GM12878 (cell line): ENCODE results near the gene SEPTIN5. TPM values are rescaled to one million over a fixed set of nuclear protein-coding genes. Genes with fewer than 3 reads are reported as not detected.
A peak's percentile ranks its signal among the peaks of the same experiment; 100 is the strongest.

Source experiments
- ATAC-seq: fragments of 200-7000 bp; cut with Tn5 transposase; 3 replicates; pipeline ENCODE4 v1.9.1; 2020; ENCODE audit warnings: mild to moderate bottlenecking, moderate library complexity
- BruUV-seq: library from RNA; stranded (reverse); fragments of 400-500 nt; replicated peaks from 2 replicates; lab custom pipeline; 2021; lab: Mats Ljungman, UMichigan
- CTCF ChIA-PET: fragments of 300-600 bp; sonication (Branson Sonifier 250); formaldehyde crosslinking; extraction: SDS; loops from one replicate; lab custom pipeline; 2021; ENCODE audit warnings: inconsistent platforms; lab: Yijun Ruan, JAX
- POLR2A ChIA-PET: fragments of 350-600 bp; formaldehyde crosslinking; extraction: SDS; loops from one replicate; lab custom pipeline; 2021; ENCODE audit warnings: inconsistent platforms; lab: Charles Lee
- RAD21 ChIA-PET: fragments of 300-600 bp; sonication (Branson Sonifier 250); formaldehyde crosslinking; loops from one replicate; lab custom pipeline; 2023; ENCODE audit warnings: antibody characterized with exemption; ENCODE audit not compliant: unreplicated experiment; lab: Charles Lee
- SMC1A ChIA-PET: fragments of 300-600 bp; sonication (Branson Sonifier 250); formaldehyde crosslinking; loops from one replicate; lab custom pipeline; 2023; ENCODE audit not compliant: unreplicated experiment, uncharacterized antibody; lab: Charles Lee
- DNase-seq: peaks from one replicate; pipeline ENCODE4 v3.0.0-alpha.2; 2011; ENCODE audit warnings: low read depth, low spot score
- FAIRE-seq: peaks from 3 replicates; lab custom pipeline; 2011; peaks lifted over from hg19 to GRCh38; lab: Jason Lieb, UNC
- H2AFZ ChIP-seq: 2 replicates; pipeline ENCODE4 v1.6.0; 2011; ENCODE audit warnings: low read depth, low read length, control low read depth; ENCODE audit not compliant: control insufficient read depth
- H3K27ac ChIP-seq: 2 replicates; pipeline ENCODE4 v1.5.1; 2011; ENCODE audit warnings: control low read depth; ENCODE audit not compliant: control insufficient read depth, insufficient read depth
- H3K27me3 ChIP-seq, 2 experiments: replicated peaks in 1 of 2; 2 replicates each; pipeline versions ENCODE4 v1.6.0 to v1.6.1; 2011; ENCODE audit warnings: low read length in 1 of 2; ENCODE audit not compliant: control insufficient read depth in 2 of 2, insufficient read depth in 2 of 2
- H3K36me3 ChIP-seq, 2 experiments: 2 replicates each; pipeline ENCODE4 v1.5.1; 2011; ENCODE audit warnings: low read length in 1 of 2; ENCODE audit not compliant: control insufficient read depth in 2 of 2, insufficient read depth in 2 of 2
- H3K4me1 ChIP-seq: 2 replicates; pipeline ENCODE4 v1.6.1; 2011; ENCODE audit warnings: mild to moderate bottlenecking, low read length, moderate library complexity, mixed read lengths; ENCODE audit not compliant: control insufficient read depth, insufficient read depth
- H3K4me2 ChIP-seq: 2 replicates; pipeline ENCODE4 v1.6.0; 2011; ENCODE audit warnings: control low read depth; ENCODE audit not compliant: control insufficient read depth, insufficient read depth
- H3K4me3 ChIP-seq: fragments of 200-600 bp; sonication (generic); 2 replicates; pipeline ENCODE4 v1.5.1; 2016
- H3K79me2 ChIP-seq: 2 replicates; pipeline ENCODE4 v1.6.0; 2011; ENCODE audit warnings: low read length; ENCODE audit not compliant: control insufficient read depth, insufficient read depth
- H3K9ac ChIP-seq: 2 replicates; pipeline ENCODE4 v1.8.0; 2011; ENCODE audit warnings: low read length, control low read depth, mixed read lengths; ENCODE audit not compliant: control insufficient read depth, insufficient read depth
- H3K9me3 ChIP-seq: replicated peaks from 3 replicates; pipeline ENCODE4 v1.5.1; 2011; ENCODE audit warnings: mild to moderate bottlenecking, low read length; ENCODE audit not compliant: control insufficient read depth, insufficient read depth
- H4K20me1 ChIP-seq: 2 replicates; pipeline ENCODE4 v1.6.0; 2011; ENCODE audit not compliant: control insufficient read depth, insufficient read depth
- CHD2 ChIP-seq: IDR thresholded peaks from 2 replicates; pipeline ENCODE4 v1.6.1; 2011; ENCODE audit warnings: low read depth, low read length, improper control_type of control experiment, borderline replicate concordance
- ETV6 ChIP-seq, 2 experiments: fragments of 450-650 bp in 1 of 2; IDR thresholded peaks in 1 of 2; conservative IDR thresholded peaks in 1 of 2; 2 replicates each; pipeline ENCODE4 v1.6.1; 2014; ENCODE audit warnings: antibody characterized with exemption in 1 of 2, borderline replicate concordance in 1 of 2, low read depth in 1 of 2, mild to moderate bottlenecking in 1 of 2, moderate library complexity in 1 of 2
- NR2C2 ChIP-seq: IDR thresholded peaks from 2 replicates; pipeline ENCODE4 v1.6.1; 2011; ENCODE audit warnings: borderline replicate concordance, low read depth; ENCODE audit not compliant: control insufficient read depth, insufficient read length
- WGBS: methylation state at CpG from one replicate; pipeline ENCODE4 v1.1.6; 2016; ENCODE audit warnings: low lambda C conversion rate; ENCODE audit not compliant: insufficient replicate concordance, insufficient coverage; ENCODE audit errors: missing lambda C conversion rate; 5-methylcytosine and 5-hydroxymethylcytosine counted together
- in situ Hi-C: fragments of 300-500 bp; cut with MboI; formaldehyde crosslinking; loops from 9 replicates; pipeline ENCODE4 v1.14.3; 2018; ENCODE audit warnings: mixed read lengths
- intact Hi-C: fragments of 100-400 bp; cut with micrococcal nuclease; formaldehyde crosslinking; loops from one replicate; pipeline ENCODE4 v1.14.2; 2022; ENCODE audit not compliant: unreplicated experiment
- polyA plus RNA-seq, 11 experiments: library from polyadenylated mRNA; depleted of rRNA in 4 of 11; unstranded in 6 of 11; stranded (reverse) in 5 of 11; fragments of >200 nt; fragmentation: Nextera tagmentation in 4 of 11; fragmentation: Illumina TruSeq in 1 of 11; extraction: Ambion mirVana in 4 of 11; extraction: Trizol in 1 of 11; gene quantifications; 1 replicate in 1 of 11; 2 replicates in 10 of 11; pipeline versions ENCODE4 v1.2.1 to v1.2.3, GENCODE V29; 2011 to 2016; ENCODE audit warnings: inconsistent platforms in 2 of 11, missing spikeins in 2 of 11, low read depth in 1 of 11
- total RNA-seq, 4 experiments: library from RNA; depleted of rRNA in 3 of 4; stranded (reverse); fragments of >200 nt in 3 of 4; fragmentation: Illumina TruSeq in 1 of 4; extraction: Trizol in 1 of 4; gene quantifications; 2 replicates each; pipeline versions ENCODE4 v1.2.1 to v1.2.3, GENCODE V29; 2013 to 2021

SEPTIN5 gene
- total and polyA plus RNA-seq, 10 of the 15 experiments (the other 5 are each of a cell fraction or from before 2014, with no cell fraction given): 0.13 to 1.1 (median 0.34) TPM; not detected in 5

DNA sequence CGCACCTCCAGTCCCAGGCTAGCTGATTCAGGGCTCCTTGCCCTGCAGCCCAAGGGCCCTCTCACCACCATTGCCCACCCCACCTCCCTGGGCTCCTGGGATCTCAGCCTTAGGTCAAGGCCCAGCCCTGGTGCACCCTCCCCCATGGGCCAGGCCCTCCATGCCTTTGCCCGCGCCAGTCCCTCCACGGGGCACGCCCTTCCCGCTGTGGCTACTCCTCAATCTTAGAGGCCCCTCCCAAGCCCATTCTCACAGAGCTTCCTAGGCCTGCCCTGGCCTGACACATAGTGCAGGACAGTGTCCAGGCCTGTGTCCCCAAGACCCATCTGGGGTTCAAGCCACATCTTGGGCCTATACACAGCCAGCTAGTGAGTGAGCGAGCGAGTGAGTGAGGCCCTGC lies 15.9 kb downstream of the SEPTIN5 start:
- ATAC-seq: peak; percentile 37
- H3K4me1 ChIP-seq: no peaks in the 10 kb centered on the region
- ChIA-PET SMC1A (interaction anchor here (0.6 to 2.6 kb wide), 9 partner anchors 33 to 223 kb away, joined by 3 to 28 read pairs (median 4); no protein-coding TSS in a partner anchor), POLR2A (interaction anchor here (0.6 kb wide), 1 partner anchor 342 kb away, joined by 3 read pairs; no protein-coding TSS in a partner anchor), CTCF (interaction anchor here (0.5 to 5.7 kb wide), 29 partner anchors 9 to 430 kb away, joined by 3 to 94 read pairs (median 4); partner anchors contain the start of genes COMT, TRMT2A and TXNRD2), RAD21 (interaction anchor here (0.6 to 3.2 kb wide), 17 partner anchors 15 to 225 kb away, joined by 3 to 70 read pairs (median 5); no protein-coding TSS in a partner anchor)
- no peak overlapping the region for H3K4me2 ChIP-seq
- DNase-seq: no peak
- no peaks in the 10 kb centered on the region for H3K9me3 ChIP-seq
- intact Hi-C loops (loop anchor here (1.0 kb wide), 1 partner anchor 180 kb away; no protein-coding TSS in a partner anchor), in situ Hi-C loops (loop anchor here (5.0 kb wide), 1 partner anchor 187 kb away; no protein-coding TSS in a partner anchor)
- no peak for TF ChIP-seq CHD2
- TF ChIP-seq NR2C2: no peak
- no peak for TF ChIP-seq ETV6 (conservative IDR thresholded peaks at IDR 0.05 in 1 of 2, IDR thresholded peaks at IDR 0.05 in 1 of 2; ENCODE audit: borderline replicate concordance in 1 of 2, low read depth in 1 of 2)
- no peak overlapping the region; the same call in 1 of the 2 replicates for H2AFZ ChIP-seq
- no peak overlapping the region for H3K9ac ChIP-seq
- no peak for FAIRE-seq
- H3K79me2 ChIP-seq: no peaks in the 10 kb centered on the region
- no peak overlapping the region for H3K4me3 ChIP-seq
- 91% methylated on average over 8 of the region's 8 CpGs for WGBS
- H4K20me1 ChIP-seq: no peaks in the 10 kb centered on the region; the same call in 1 of the 2 replicates
- no TSS peak for BruUV-seq
- no peaks in the 10 kb centered on the region for H3K27me3 ChIP-seq
- H3K36me3 ChIP-seq: no peaks in the 10 kb centered on the region
- H3K27ac ChIP-seq: no peak overlapping the region
